HG03469 (cell line): Measurements from ENCODE around the gene TMED7.

Experiments
- ATAC-seq: cut with Tn5 transposase; IDR thresholded peaks from one replicate; pipeline ENCODE4 v1.9.1; 2021; ENCODE audit warnings: mild to moderate bottlenecking, moderate library complexity, moderate number of reproducible peaks; ENCODE audit not compliant: unreplicated experiment

TMED7 gene

DNA sequence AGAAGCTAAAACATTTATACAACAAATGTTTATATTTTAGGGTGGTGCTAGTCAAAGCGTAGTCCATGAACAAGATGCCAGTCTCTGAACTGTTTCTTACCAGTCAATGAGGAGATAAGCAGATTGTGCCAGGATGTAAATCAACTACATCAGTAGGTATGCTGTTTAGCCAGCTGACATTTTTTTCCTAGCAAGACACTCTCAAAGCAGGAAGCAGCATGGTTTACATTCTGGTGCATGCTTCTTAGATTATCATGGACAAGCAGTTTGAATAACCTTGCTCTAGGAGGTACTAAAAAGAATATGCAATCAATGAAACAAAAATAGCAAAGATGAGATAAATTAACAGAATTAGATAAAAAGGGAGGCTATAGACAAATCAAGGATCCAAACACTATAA lies 40.6 kb downstream of the TMED7 start:
- no peak for ATAC-seq

- ATAC-seq = no peak
These were observed 41.3 kb downstream of the TMED7 start for GRCh38 chr5:115584501-115584900.

DNA sequence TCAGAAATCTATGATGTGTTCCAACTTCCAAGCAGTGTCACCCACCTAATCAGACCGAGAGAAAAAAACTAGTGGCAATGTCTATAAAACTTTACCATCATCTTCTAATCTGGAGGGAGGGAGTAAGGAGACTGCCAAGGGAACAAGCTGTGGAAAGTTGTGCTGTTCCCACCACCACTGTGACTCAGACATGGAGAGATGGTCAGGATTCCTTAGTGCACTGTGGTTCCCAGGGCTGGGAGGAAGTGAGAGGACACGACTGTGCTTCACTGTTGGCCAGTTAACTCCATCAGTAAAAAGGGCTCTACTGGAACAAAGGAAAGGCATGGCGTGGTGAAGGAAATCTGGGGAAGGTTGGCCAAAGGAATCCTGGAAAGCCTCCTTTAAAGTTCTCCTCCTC lies 42.4 kb downstream of the TMED7 start:
- ATAC-seq = no peak

GRCh38 chr5:115580941-115581340 lies 44.9 kb downstream of the TMED7 start:
- ATAC-seq = no peak

DNA sequence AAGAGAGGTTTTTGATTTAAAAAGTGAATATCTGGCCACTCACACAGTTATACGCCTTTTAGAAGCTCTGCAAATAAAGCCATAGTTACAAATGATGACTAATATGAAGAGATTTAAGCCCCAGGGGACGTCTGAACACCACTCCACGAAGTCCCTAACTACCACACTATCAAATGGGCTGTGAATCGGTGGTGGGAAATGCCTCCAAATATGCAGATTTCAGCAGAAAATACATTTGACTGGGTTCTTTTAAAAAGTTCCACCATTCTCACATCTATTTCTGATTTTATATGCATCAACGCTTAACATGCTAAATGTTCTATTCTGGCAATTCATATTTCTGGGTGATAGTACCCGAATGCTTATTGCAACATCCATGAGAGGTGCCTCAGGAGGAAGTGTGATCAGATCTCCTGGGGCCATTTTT lies 46.1 kb downstream of the TMED7 start:
- peak; percentile 52 for ATAC-seq

GRCh38 chr5:115579216-115579615 lies 46.6 kb downstream of the TMED7 start:
- no peak for ATAC-seq

DNA sequence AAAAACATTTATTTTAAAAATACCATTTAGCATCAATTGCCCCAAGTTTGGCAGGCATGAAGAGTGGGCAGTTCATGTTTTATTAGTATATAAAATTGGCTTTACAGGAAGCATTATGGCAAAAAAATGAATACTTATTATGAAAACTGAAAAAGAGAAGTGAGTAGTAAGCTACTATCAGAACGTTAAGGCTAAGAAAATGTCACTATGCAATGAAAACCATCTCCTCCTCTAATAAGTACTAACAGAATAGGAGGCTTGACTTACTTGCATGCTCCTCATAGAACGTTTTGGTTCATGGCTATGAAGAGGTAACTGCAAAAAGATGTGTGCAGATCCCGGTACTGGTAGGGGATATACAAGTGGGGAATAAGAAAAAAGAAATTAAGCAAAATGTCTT lies 47.2 kb downstream of the TMED7 start:
- peak; percentile 53 for ATAC-seq

- ATAC-seq = no peak
These were observed 48.1 kb downstream of the TMED7 start for GRCh38 chr5:115577741-115578140.

GRCh38 chr5:115577329-115577728 lies 48.5 kb downstream of the TMED7 start:
- no peak for ATAC-seq

- no peak for ATAC-seq
These were observed 50.4 kb downstream of the TMED7 start for GRCh38 chr5:115575167-115576070.

DNA sequence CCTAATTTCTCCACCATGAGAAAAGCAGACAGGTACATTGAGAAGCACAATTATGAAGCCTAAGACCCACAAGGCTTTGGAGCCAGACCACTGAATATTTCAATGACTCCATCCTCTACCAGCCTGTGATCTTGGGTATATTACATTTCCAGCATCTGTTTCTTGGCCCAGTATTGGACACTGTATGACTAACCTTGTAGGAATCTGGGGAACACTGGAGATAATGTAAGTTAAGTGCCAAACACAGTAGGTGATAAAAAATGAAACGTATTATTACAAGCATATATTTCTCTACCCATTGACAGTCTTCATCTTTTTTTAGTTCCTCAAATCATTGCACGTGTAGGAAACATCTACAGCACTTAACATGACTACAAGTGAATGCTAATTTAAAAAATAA lies 52.7 kb downstream of the TMED7 start:
- no peak for ATAC-seq

DNA sequence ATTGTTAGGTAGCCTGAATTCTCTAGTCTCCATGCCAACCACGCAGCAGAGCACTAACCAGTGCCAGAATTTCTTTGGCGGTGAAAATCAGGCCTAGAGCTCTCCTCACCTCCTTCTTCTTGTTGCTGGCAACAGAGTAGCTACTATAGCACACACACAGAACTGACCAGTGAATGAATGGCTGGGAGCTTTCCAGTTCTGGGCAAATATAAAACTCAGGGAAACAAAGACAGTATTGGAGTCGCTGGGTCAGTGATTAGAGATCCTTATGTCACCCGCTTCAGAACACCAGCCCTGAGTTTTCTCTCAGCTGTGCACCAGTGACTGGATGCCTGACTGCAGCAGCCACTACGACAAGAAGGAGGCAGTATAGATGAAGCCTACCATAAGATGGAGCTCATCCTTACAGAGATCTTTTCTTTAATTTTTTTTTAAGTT lies 54.4 kb downstream of the TMED7 start:
- ATAC-seq = no peak

DNA sequence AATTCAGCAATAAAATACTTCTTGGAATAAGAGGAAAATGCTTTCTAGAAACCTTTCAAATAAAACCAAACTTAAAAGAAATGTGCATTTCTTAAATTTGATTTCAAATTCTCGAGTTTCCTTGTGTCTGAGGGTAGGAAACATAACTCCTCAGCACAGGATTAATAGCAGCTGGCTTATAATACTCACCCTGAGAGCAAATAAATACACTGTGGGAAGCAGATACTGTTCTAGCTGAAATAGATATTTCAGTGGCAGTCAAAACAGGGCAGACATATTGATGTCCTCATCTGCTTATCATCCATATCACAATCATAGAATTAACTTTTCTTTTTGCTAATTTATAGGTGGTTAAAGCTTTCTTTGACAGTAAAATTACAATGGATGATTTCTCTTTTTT lies 57.2 kb downstream of the TMED7 start:
- ATAC-seq = no peak

DNA sequence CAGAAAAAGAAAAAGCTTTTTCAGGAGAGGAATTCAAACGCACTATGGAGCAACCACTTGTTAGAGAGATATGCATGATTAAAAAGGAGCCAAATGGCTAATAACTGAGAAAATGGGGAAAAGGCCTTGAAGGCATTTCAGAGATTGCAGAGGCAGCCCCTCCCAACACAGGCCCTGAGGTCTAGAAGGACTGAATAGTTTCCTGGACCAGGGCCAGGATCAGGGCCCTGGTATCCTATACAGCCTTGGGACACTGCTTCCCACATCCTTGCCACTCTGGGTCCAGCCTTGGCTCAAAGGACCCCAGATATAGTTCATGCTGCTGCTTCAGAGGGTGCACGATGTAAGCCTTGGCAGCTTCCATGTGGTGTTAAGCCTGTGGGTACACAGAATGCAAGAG lies 60.6 kb downstream of the TMED7 start:
- no peak for ATAC-seq
